ENCODE measurements around the gene LMAN2. TPM values are rescaled to one million over a fixed set of nuclear protein-coding genes. Genes with fewer than 3 reads are reported as not detected.

The LMAN2 gene
- total RNA-seq, 1 experiment from 2014 or later, result 106 TPM

DNA sequence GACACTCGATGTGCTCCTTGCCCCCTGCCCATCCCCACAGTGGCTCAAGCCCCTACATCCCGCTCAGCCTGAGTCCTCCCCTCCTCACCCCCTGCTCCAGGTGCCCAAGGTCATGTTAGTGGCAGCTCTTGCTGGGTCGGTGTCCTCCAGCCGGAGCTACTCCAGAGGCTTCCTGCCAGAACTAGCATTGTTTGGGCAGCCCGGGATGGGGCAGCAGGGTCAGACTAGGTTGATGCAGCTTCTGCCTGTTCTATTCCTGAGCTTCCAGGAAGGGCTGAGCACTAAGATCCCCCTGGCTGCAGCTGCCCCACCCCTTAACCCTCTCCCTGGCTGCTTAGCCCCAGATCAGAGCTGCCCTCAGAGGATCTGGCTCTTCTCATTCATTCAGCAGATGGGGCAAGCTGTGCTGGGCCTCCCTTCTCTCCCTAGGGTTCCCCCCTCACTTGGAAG lies 6.9 kb upstream of the LMAN2 start:
- Mint-ChIP-seq H3K27ac (peak overlapping the region in 1 of 3 experiments; percentile 40; a peak in 1 of 7 replicates), H3K36me3 (ENCODE audit: insufficient read depth in 1 of 3, low read depth in 3 of 3) (no peaks in the 10 kb centered on the region), H3K9me3 (peaks cover 3 to 4% of the 10 kb centered on the region in 2 experiments; a peak in 4 of 5 replicates), H3K27me3 (ENCODE audit: low read depth) (peaks cover 56% of the 10 kb centered on the region), H3K4me3 (no peak overlapping the region), H3K4me1 (peaks cover 9 to 13% of the 10 kb centered on the region in 2 experiments)
- no peak overlapping the region for H3K4me2 ChIP-seq (ENCODE audit: insufficient read depth, insufficient read length, low read length)
- H3K4me1 ChIP-seq (ENCODE audit: insufficient read depth, low read length), result peaks cover 4% of the 10 kb centered on the region; the same call in 1 of the 2 replicates
- no peak overlapping the region for H2BK120ac ChIP-seq (ENCODE audit: low read depth, low read length, poor library complexity, severe bottlenecking)
- WGBS (ENCODE audit: extremely low coverage, insufficient read length, low lambda C conversion rate), result no CpG with 5 or more reads among the region's 5 CpGs
- H4K5ac ChIP-seq (ENCODE audit: insufficient read length, low read depth, low read length), result no peak overlapping the region
- H3T11ph ChIP-seq (ENCODE audit: low read length), result no peak overlapping the region
- H2AK5ac ChIP-seq (ENCODE audit: insufficient read length, low read length), result no peak overlapping the region
- no peak overlapping the region for H3K14ac ChIP-seq (ENCODE audit: insufficient read depth, low read length)
- no peaks in the 10 kb centered on the region for H3K9me3 ChIP-seq (ENCODE audit: control insufficient read depth, low read depth, low read length)
- no peak overlapping the region for H3K27ac ChIP-seq (ENCODE audit: insufficient read length, low read depth, low read length)
- H3K9ac ChIP-seq (ENCODE audit: extremely low read depth, insufficient read length, low read length), result no peak overlapping the region
- no peak for DNase-seq
- H2BK15ac ChIP-seq (ENCODE audit: low read depth, low read length), result no peak overlapping the region
- H2AFZ ChIP-seq (ENCODE audit: low read length), result no peak overlapping the region
- H3K23me2 ChIP-seq (ENCODE audit: insufficient read length, low read depth, low read length, poor library complexity, severe bottlenecking), result peaks cover 4% of the 10 kb centered on the region
- no peak overlapping the region for H3K4ac ChIP-seq (ENCODE audit: low read depth, low read length)
- H2BK20ac ChIP-seq (ENCODE audit: low read depth, low read length, poor library complexity, severe bottlenecking), result no peak overlapping the region
- H3K56ac ChIP-seq (ENCODE audit: insufficient read length, low read depth, low read length), result no peak overlapping the region
- no peaks in the 10 kb centered on the region for H4K20me1 ChIP-seq (ENCODE audit: control insufficient read depth, insufficient read depth, insufficient read length)
- no peak overlapping the region for H3K23ac ChIP-seq (ENCODE audit: insufficient read length, low read depth, low read length)
- no peaks in the 10 kb centered on the region for H3K27me3 ChIP-seq (ENCODE audit: insufficient read depth, low read length)
- no peak overlapping the region for H2BK5ac ChIP-seq (ENCODE audit: insufficient read length, low read length)
- no peak overlapping the region for H4K8ac ChIP-seq (replicated peaks; ENCODE audit: insufficient read length, low read depth, low read length)
- TF ChIP-seq, protein P1, sequence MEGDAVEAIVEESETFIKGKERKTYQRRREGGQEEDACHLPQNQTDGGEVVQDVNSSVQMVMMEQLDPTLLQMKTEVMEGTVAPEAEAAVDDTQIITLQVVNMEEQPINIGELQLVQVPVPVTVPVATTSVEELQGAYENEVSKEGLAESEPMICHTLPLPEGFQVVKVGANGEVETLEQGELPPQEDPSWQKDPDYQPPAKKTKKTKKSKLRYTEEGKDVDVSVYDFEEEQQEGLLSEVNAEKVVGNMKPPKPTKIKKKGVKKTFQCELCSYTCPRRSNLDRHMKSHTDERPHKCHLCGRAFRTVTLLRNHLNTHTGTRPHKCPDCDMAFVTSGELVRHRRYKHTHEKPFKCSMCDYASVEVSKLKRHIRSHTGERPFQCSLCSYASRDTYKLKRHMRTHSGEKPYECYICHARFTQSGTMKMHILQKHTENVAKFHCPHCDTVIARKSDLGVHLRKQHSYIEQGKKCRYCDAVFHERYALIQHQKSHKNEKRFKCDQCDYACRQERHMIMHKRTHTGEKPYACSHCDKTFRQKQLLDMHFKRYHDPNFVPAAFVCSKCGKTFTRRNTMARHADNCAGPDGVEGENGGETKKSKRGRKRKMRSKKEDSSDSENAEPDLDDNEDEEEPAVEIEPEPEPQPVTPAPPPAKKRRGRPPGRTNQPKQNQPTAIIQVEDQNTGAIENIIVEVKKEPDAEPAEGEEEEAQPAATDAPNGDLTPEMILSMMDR (conservative IDR thresholded peaks at IDR 0.05), result no peak
- no peaks in the 10 kb centered on the region for H3K79me2 ChIP-seq (ENCODE audit: insufficient read depth, low read length)
- no peaks in the 10 kb centered on the region for H3K79me1 ChIP-seq (ENCODE audit: insufficient read depth, low read depth, low read length, poor library complexity, severe bottlenecking)
- H2BK12ac ChIP-seq (ENCODE audit: insufficient read length, low read depth, low read length), result no peak overlapping the region
- no peak overlapping the region for H4K91ac ChIP-seq (ENCODE audit: insufficient read length, low read depth, low read length)
- H3K18ac ChIP-seq (ENCODE audit: insufficient read length, low read depth, low read length), result no peak overlapping the region
